Peyer's patch (tissue), 4 donors: ENCODE measurements around the gene PPIB.

ENCODE experiments used
- POLR2A ChIP-seq, 2 donors: fragments of 450-650 bp; IDR thresholded peaks; one replicate each; pipeline ENCODE4 v1.5.1; 2017; ENCODE audit warnings: antibody characterized with exemption in 2 of 2, mild to moderate bottlenecking in 2 of 2, moderate library complexity in 2 of 2
- TF ChIP-seq, protein P1 (sequence below), 6 experiments: fragments of 450-650 bp in 4 of 6; fragments of 200-600 bp in 2 of 6; sonication (generic) in 1 of 6; IDR thresholded peaks; one replicate each; pipeline ENCODE4 v1.5.1; 2017 to 2019; ENCODE audit warnings: antibody characterized with exemption in 6 of 6, mild to moderate bottlenecking in 3 of 6, moderate library complexity in 1 of 6

DNA sequence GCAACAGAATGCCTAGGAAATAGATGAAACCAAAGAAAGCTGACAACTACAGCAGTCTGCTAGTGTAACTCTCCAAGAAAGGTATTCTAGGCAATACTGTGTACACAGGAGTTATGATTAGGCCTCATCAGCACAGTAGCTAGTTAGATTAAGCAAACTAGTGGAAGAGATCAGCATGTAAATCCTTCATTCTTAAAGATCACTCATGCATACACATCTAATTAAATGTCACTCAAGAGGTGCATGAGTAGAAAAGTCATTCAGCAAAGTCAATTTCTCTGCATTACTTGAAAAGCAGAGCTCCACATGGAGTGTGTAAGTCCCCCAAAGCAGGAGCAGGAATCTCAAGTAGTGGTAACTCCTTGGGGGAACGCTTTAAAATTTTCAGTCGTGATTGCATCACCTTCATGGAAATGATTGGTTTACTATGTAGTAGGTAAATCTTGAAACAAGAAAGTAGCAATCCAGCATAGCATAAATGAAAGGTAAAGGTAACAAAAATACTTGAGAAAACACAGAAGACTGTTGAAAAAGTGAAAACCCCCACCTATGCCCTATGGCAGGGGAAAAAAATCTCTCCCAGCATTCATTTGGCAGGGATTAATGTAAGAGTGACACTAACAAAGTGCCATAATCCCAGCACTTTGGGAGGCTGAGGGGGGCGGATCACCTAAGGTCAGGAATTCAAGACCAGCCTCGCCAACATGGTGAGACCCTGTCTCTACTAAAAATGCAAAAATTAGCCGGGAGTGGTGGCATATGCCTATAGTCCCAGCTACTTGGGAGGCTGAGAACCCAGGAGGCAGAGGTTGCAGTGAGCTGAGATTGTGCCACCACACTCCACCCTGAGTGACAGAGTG is 29.4 kb upstream of the PPIB start:
- TF ChIP-seq, protein P1, sequence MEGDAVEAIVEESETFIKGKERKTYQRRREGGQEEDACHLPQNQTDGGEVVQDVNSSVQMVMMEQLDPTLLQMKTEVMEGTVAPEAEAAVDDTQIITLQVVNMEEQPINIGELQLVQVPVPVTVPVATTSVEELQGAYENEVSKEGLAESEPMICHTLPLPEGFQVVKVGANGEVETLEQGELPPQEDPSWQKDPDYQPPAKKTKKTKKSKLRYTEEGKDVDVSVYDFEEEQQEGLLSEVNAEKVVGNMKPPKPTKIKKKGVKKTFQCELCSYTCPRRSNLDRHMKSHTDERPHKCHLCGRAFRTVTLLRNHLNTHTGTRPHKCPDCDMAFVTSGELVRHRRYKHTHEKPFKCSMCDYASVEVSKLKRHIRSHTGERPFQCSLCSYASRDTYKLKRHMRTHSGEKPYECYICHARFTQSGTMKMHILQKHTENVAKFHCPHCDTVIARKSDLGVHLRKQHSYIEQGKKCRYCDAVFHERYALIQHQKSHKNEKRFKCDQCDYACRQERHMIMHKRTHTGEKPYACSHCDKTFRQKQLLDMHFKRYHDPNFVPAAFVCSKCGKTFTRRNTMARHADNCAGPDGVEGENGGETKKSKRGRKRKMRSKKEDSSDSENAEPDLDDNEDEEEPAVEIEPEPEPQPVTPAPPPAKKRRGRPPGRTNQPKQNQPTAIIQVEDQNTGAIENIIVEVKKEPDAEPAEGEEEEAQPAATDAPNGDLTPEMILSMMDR (IDR thresholded peaks at IDR 0.05) = no peak
- no peak for TF ChIP-seq POLR2A (IDR thresholded peaks at IDR 0.05)
